Parathyroid adenoma (tissue), 2 donors: ENCODE measurements around the gene RASSF3.

Experiments used
- H2AFZ ChIP-seq: fragments of 300-600 bp; sonication (generic); one replicate; pipeline ENCODE4 v1.7.0; 2017; ENCODE audit warnings: antibody characterized with exemption, mild to moderate bottlenecking
- H3K27ac ChIP-seq: fragments of 300-600 bp; sonication (generic); one replicate; pipeline ENCODE4 v1.7.0; 2017
- H3K27me3 ChIP-seq: fragments of 300-600 bp; sonication (generic); one replicate; pipeline ENCODE4 v1.7.0; 2017; ENCODE audit warnings: low read length; ENCODE audit not compliant: control insufficient read depth, insufficient read depth
- H3K36me3 ChIP-seq: fragments of 300-600 bp; sonication (generic); one replicate; pipeline ENCODE4 v1.7.0; 2017; ENCODE audit warnings: low read length; ENCODE audit not compliant: control insufficient read depth, insufficient read depth
- H3K4me1 ChIP-seq: fragments of 300-600 bp; sonication (generic); one replicate; pipeline ENCODE4 v1.7.0; 2017; ENCODE audit warnings: control low read depth
- H3K4me2 ChIP-seq: fragments of 300-600 bp; sonication (generic); one replicate; pipeline ENCODE4 v1.7.0; 2017; ENCODE audit warnings: low read length
- H3K4me3 ChIP-seq: fragments of 300-600 bp; sonication (generic); one replicate; pipeline ENCODE4 v1.7.0; 2017; ENCODE audit warnings: low read depth, low read length
- H3K79me2 ChIP-seq: fragments of 300-600 bp; sonication (generic); one replicate; pipeline ENCODE4 v1.7.0; 2017; ENCODE audit warnings: control low read depth
- H3K9ac ChIP-seq: fragments of 300-600 bp; sonication (generic); one replicate; pipeline ENCODE4 v1.7.0; 2017; ENCODE audit warnings: mild to moderate bottlenecking
- H3K9me3 ChIP-seq: fragments of 300-600 bp; sonication (generic); one replicate; pipeline ENCODE4 v1.7.0; 2017; ENCODE audit warnings: low read length; ENCODE audit not compliant: control insufficient read depth
- TF ChIP-seq, protein P1 (sequence below): fragments of 300-600 bp; sonication (generic); IDR thresholded peaks from one replicate; pipeline ENCODE4 v1.7.0; 2017; ENCODE audit warnings: antibody characterized with exemption, mild to moderate bottlenecking
- donor health status: primary hyperparathyroidism.

RASSF3 gene

DNA sequence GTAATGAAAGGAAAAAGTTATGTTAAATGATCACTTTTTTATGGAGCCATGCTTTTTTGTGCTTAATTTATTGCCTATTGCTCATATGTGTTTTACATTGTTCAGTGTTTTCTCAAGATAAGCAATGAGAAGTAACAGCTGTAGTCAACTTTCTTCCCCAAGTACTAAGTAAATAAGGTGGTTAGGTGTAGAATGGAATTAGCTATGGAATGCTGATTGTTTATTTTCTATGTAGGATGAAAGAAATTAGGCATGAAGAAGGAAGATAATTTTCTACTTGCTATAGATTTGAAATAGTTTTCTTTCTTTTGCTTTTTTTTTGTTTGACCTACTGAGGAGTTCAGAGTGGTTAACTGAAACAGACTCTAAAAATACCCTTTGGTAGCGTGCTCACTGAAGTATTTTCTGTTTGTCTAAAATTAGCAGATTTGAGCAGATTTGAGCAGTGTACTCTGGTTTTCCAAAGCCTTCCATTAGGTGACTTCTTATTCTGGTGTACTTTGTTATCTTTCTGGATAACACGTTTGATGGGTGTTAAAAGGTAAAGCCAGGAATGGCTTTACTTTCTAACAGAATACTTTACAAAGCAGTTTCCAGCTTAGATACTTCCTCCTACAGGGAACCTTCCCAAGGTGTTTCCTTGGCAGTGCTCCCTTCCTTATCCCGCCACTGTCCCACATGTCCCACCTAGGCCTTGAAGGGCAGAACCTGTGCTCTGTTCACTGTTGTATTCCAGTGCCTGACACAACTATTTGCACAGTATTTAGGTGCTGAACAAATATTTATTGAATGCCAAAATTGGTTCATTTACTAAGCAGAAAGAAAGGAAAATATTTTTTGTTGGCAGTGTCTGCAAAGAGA lies 56.0 kb downstream of the RASSF3 start:
- TF ChIP-seq, protein P1, sequence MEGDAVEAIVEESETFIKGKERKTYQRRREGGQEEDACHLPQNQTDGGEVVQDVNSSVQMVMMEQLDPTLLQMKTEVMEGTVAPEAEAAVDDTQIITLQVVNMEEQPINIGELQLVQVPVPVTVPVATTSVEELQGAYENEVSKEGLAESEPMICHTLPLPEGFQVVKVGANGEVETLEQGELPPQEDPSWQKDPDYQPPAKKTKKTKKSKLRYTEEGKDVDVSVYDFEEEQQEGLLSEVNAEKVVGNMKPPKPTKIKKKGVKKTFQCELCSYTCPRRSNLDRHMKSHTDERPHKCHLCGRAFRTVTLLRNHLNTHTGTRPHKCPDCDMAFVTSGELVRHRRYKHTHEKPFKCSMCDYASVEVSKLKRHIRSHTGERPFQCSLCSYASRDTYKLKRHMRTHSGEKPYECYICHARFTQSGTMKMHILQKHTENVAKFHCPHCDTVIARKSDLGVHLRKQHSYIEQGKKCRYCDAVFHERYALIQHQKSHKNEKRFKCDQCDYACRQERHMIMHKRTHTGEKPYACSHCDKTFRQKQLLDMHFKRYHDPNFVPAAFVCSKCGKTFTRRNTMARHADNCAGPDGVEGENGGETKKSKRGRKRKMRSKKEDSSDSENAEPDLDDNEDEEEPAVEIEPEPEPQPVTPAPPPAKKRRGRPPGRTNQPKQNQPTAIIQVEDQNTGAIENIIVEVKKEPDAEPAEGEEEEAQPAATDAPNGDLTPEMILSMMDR = no peak
- H3K9ac ChIP-seq = no peak overlapping the region
- H3K27ac ChIP-seq = no peak overlapping the region
- H3K4me2 ChIP-seq = no peak overlapping the region
- H3K4me1 ChIP-seq = peaks cover 5% of the 10 kb centered on the region
- no peaks in the 10 kb centered on the region for H3K79me2 ChIP-seq
- no peak overlapping the region for H3K4me3 ChIP-seq
- H2AFZ ChIP-seq = no peak overlapping the region
- H3K9me3 ChIP-seq = no peaks in the 10 kb centered on the region
- no peaks in the 10 kb centered on the region for H3K36me3 ChIP-seq
- H3K27me3 ChIP-seq = no peaks in the 10 kb centered on the region

DNA sequence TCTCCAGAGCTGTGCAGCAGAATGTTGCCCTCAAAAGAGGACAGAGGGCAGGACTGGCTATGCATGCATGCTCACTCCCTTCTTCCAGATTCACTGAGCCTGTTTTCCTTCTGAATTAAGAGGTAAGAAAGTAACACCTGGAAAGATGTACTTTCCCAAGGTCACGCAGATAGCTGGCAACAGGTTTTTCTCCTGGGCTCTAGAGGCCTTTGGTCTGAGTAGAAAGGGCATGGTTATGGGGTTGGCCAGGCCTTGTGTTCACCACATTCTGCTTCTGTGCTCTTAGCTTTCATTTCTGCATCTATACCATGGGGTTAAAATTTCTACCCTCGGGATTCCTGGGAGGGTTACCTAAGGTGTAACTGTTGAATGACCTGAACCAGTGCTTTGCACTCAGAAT lies 57.5 kb downstream of the RASSF3 start:
- no peak overlapping the region for H3K9ac ChIP-seq
- no peaks in the 10 kb centered on the region for H3K27me3 ChIP-seq
- H3K36me3 ChIP-seq = no peaks in the 10 kb centered on the region
- no peak overlapping the region for H3K27ac ChIP-seq
- TF ChIP-seq, protein P1 = no peak
- no peak overlapping the region for H3K4me2 ChIP-seq
- peaks cover 5% of the 10 kb centered on the region for H3K4me1 ChIP-seq
- no peaks in the 10 kb centered on the region for H3K79me2 ChIP-seq
- no peak overlapping the region for H3K4me3 ChIP-seq
- no peaks in the 10 kb centered on the region for H3K9me3 ChIP-seq
- no peak overlapping the region for H2AFZ ChIP-seq

DNA sequence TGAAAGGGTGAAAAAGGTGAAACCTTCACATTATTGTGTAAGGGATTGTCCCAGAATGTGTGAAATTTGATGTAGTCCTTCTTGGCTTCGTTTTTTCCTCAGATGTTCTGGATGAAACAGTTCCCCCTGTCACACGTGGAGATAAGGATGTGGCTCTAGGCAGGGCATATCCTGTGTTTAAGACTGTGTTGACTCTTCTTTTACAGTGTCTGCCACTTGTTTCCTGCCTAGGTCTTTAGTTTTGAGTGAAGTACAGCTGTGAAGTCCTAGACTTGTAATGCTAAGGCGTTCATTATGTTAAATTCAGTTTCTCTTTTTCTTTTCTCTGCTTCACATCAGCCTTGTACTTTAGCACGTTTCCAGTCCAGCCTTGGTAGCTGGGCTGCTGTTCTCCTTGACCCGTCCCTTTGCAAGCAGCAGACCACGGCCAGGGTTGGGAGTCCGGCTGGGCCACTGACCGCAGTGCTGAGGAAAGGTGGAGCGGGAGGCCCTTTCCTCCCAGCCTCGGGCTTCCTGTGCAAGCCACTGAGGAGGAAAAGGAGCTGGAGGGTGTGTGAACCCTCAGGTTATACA lies 59.1 kb downstream of the RASSF3 start:
- no peak overlapping the region for H2AFZ ChIP-seq
- TF ChIP-seq, protein P1 = no peak
- no peak overlapping the region for H3K4me2 ChIP-seq
- no peak overlapping the region for H3K27ac ChIP-seq
- peaks cover 5% of the 10 kb centered on the region for H3K4me1 ChIP-seq
- H3K27me3 ChIP-seq = no peaks in the 10 kb centered on the region
- peaks cover 4% of the 10 kb centered on the region for H3K79me2 ChIP-seq
- no peaks in the 10 kb centered on the region for H3K36me3 ChIP-seq
- no peak overlapping the region for H3K9ac ChIP-seq
- no peaks in the 10 kb centered on the region for H3K9me3 ChIP-seq
- H3K4me3 ChIP-seq = no peak overlapping the region

DNA sequence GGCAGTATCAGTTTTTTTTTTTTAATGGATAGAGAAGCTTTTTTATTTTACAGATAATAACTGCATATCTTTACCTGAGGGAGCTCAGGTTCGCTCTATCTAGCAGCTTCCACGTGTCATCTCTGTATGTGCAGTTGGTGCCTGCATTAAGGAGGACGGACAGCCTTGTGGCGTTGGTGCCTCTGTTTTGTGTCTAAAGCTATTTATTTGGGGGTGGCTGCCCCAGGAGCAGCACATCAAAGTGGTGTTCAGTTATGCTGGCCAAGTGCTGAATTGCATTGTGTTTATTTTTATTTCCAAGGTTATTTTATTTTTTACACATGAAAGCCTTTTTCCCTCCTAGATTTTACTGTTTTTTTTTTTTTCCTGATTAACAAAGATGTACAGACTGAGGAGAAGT lies 59.7 kb downstream of the RASSF3 start:
- Histone ChIP-seq H3K4me3 (no peak overlapping the region), H3K9me3 (no peaks in the 10 kb centered on the region), H3K4me1 (peaks cover 5% of the 10 kb centered on the region), H3K27me3 (no peaks in the 10 kb centered on the region), H3K36me3 (no peaks in the 10 kb centered on the region), H3K4me2 (no peak overlapping the region), H3K79me2 (peaks cover 4% of the 10 kb centered on the region), H3K27ac (no peak overlapping the region), H3K9ac (no peak overlapping the region), H2AFZ (no peak overlapping the region)
- TF ChIP-seq, protein P1 = no peak
